Astrocyte (in vitro differentiated cells and primary cell): ENCODE data around the gene RYR2. TPM values are rescaled to one million over a fixed set of nuclear protein-coding genes. Genes with fewer than 3 reads are reported as not detected.

Source experiments
- DNase-seq: peaks from one replicate; pipeline ENCODE4 v3.0.0-alpha.2; 2010; ENCODE audit warnings: low read depth
- FAIRE-seq: peaks from 2 replicates; lab custom pipeline; 2011; peaks lifted over from hg19 to GRCh38; lab: Jason Lieb, UNC
- H2AFZ ChIP-seq: 2 replicates; pipeline ENCODE4 v1.6.0; 2012; ENCODE audit warnings: low read depth, low read length, inconsistent platforms
- H3K27ac ChIP-seq: 2 replicates; pipeline ENCODE4 v1.5.1; 2011; ENCODE audit warnings: low read depth, low read length, inconsistent platforms
- H3K27me3 ChIP-seq: 2 replicates; pipeline ENCODE4 v1.6.0; 2011; ENCODE audit warnings: low read length, inconsistent platforms; ENCODE audit not compliant: insufficient read depth
- H3K36me3 ChIP-seq: 2 replicates; pipeline ENCODE4 v1.5.1; 2011; ENCODE audit warnings: low read length, inconsistent platforms; ENCODE audit not compliant: insufficient read depth
- H3K4me1 ChIP-seq: 2 replicates; pipeline ENCODE4 v1.5.1; 2011; ENCODE audit warnings: low read length, inconsistent platforms; ENCODE audit not compliant: insufficient read depth
- H3K4me2 ChIP-seq: 2 replicates; pipeline ENCODE4 v1.6.0; 2012; ENCODE audit warnings: low read length, inconsistent platforms
- H3K4me3 ChIP-seq: 2 replicates; pipeline ENCODE4 v1.5.1; 2011; ENCODE audit warnings: low read depth, mild to moderate bottlenecking, low read length, inconsistent platforms; ENCODE audit not compliant: insufficient read depth
- H3K79me2 ChIP-seq: 2 replicates; pipeline ENCODE4 v1.6.0; 2012; ENCODE audit warnings: mild to moderate bottlenecking, low read length, inconsistent platforms; ENCODE audit not compliant: insufficient read depth
- H3K9ac ChIP-seq: 2 replicates; pipeline ENCODE4 v1.6.0; 2012; ENCODE audit warnings: mild to moderate bottlenecking, low read length, inconsistent platforms
- H3K9me3 ChIP-seq: 2 replicates; pipeline ENCODE4 v1.5.1; 2012; ENCODE audit warnings: low read depth, mild to moderate bottlenecking, low read length, inconsistent platforms; ENCODE audit not compliant: insufficient read depth
- H4K20me1 ChIP-seq: 2 replicates; pipeline ENCODE4 v1.6.0; 2012; ENCODE audit warnings: low read length, inconsistent platforms; ENCODE audit not compliant: insufficient read depth
- H3K27ac Mint-ChIP-seq: one replicate; pipeline ENCODE4 v1.8.0; 2021; ENCODE audit warnings: mild to moderate bottlenecking, mixed read lengths; ENCODE audit not compliant: unreplicated experiment
- H3K27me3 Mint-ChIP-seq: one replicate; pipeline ENCODE4 v1.8.0; 2021; ENCODE audit warnings: low read depth, mixed read lengths; ENCODE audit not compliant: unreplicated experiment
- H3K36me3 Mint-ChIP-seq: one replicate; pipeline ENCODE4 v1.8.0; 2021; ENCODE audit warnings: low read depth, mixed read lengths; ENCODE audit not compliant: unreplicated experiment
- H3K4me1 Mint-ChIP-seq: one replicate; pipeline ENCODE4 v1.8.0; 2021; ENCODE audit warnings: low read depth, mixed read lengths; ENCODE audit not compliant: unreplicated experiment
- H3K4me3 Mint-ChIP-seq: one replicate; pipeline ENCODE4 v1.8.0; 2021; ENCODE audit warnings: mild to moderate bottlenecking, moderate library complexity, mixed read lengths; ENCODE audit not compliant: unreplicated experiment
- H3K9me3 Mint-ChIP-seq: one replicate; pipeline ENCODE4 v1.8.0; 2021; ENCODE audit warnings: mild to moderate bottlenecking, mixed read lengths; ENCODE audit not compliant: unreplicated experiment
- EZH2 ChIP-seq: IDR thresholded peaks from 2 replicates; pipeline ENCODE4 v1.6.1; 2012; ENCODE audit warnings: mild to moderate bottlenecking, low read length, inconsistent platforms; ENCODE audit not compliant: insufficient read depth
- total RNA-seq: library from RNA; stranded (reverse); gene quantifications from 2 replicates; pipeline ENCODE4 v1.2.1, GENCODE V29; 2021
- TF ChIP-seq, protein P1 (sequence below): IDR thresholded peaks from 2 replicates; pipeline ENCODE4 v1.5.1; 2011; ENCODE audit warnings: low read depth, mild to moderate bottlenecking, inconsistent platforms, low read length, moderate library complexity; ENCODE audit not compliant: insufficient read depth

Gene RYR2
- total RNA-seq, 1 donor from 2014 or later, result 0.30 TPM

GRCh38 chr1:237229333-237229732, 187.3 kb downstream of the RYR2 start:
- Histone ChIP-seq H3K9ac (no peak overlapping the region), H3K4me3 (no peak overlapping the region), H3K9me3 (no peaks in the 10 kb centered on the region), H4K20me1 (no peaks in the 10 kb centered on the region), H2AFZ (no peak overlapping the region), H3K36me3 (no peaks in the 10 kb centered on the region), H3K4me2 (no peak overlapping the region), H3K79me2 (no peaks in the 10 kb centered on the region), H3K4me1 (no peaks in the 10 kb centered on the region), H3K27ac (no peak overlapping the region), H3K27me3 (no peaks in the 10 kb centered on the region)
- no peak overlapping the region for H3K4me3 Mint-ChIP-seq
- FAIRE-seq, result no peak
- DNase-seq, result no peak
- no peak overlapping the region for H3K27ac Mint-ChIP-seq
- peaks cover 2% of the 10 kb centered on the region for H3K27me3 Mint-ChIP-seq
- no peak for TF ChIP-seq EZH2
- TF ChIP-seq, protein P1, sequence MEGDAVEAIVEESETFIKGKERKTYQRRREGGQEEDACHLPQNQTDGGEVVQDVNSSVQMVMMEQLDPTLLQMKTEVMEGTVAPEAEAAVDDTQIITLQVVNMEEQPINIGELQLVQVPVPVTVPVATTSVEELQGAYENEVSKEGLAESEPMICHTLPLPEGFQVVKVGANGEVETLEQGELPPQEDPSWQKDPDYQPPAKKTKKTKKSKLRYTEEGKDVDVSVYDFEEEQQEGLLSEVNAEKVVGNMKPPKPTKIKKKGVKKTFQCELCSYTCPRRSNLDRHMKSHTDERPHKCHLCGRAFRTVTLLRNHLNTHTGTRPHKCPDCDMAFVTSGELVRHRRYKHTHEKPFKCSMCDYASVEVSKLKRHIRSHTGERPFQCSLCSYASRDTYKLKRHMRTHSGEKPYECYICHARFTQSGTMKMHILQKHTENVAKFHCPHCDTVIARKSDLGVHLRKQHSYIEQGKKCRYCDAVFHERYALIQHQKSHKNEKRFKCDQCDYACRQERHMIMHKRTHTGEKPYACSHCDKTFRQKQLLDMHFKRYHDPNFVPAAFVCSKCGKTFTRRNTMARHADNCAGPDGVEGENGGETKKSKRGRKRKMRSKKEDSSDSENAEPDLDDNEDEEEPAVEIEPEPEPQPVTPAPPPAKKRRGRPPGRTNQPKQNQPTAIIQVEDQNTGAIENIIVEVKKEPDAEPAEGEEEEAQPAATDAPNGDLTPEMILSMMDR, result no peak
- H3K9me3 Mint-ChIP-seq, result no peaks in the 10 kb centered on the region
- H3K36me3 Mint-ChIP-seq, result no peaks in the 10 kb centered on the region
- no peaks in the 10 kb centered on the region for H3K4me1 Mint-ChIP-seq

DNA sequence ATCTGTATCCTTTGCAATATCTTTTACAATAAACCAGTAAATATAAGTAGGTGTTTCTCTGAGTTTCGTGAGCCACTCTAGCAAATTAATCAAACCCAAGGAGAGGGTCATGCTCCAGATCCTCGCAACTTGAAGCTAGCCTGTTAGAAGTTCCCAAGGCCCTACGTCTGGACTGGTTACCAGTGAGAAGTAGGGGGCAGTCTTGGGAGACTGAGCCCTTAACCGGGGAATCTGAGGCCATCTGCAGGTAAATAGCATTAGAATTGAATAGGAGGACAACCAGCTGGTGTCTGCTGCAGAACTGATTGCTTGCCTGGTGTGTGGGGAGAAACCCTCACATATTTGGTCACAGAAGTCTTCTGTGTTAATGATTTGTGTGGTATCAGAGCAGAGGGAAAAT, 190.5 kb downstream of the RYR2 start:
- Histone ChIP-seq H3K27ac (no peak overlapping the region), H3K27me3 (no peaks in the 10 kb centered on the region), H3K4me1 (no peaks in the 10 kb centered on the region), H3K36me3 (no peaks in the 10 kb centered on the region), H3K4me2 (no peak overlapping the region), H2AFZ (no peak overlapping the region), H3K4me3 (no peak overlapping the region), H3K9ac (no peak overlapping the region), H3K79me2 (no peaks in the 10 kb centered on the region), H4K20me1 (no peaks in the 10 kb centered on the region), H3K9me3 (no peaks in the 10 kb centered on the region)
- Mint-ChIP-seq H3K27me3 (peaks cover 2% of the 10 kb centered on the region), H3K4me3 (no peak overlapping the region), H3K36me3 (no peaks in the 10 kb centered on the region), H3K9me3 (no peaks in the 10 kb centered on the region), H3K27ac (no peak overlapping the region), H3K4me1 (no peaks in the 10 kb centered on the region)
- FAIRE-seq (no peak), DNase-seq (no peak)
- no peak for TF ChIP-seq EZH2
- TF ChIP-seq, protein P1, result no peak

DNA sequence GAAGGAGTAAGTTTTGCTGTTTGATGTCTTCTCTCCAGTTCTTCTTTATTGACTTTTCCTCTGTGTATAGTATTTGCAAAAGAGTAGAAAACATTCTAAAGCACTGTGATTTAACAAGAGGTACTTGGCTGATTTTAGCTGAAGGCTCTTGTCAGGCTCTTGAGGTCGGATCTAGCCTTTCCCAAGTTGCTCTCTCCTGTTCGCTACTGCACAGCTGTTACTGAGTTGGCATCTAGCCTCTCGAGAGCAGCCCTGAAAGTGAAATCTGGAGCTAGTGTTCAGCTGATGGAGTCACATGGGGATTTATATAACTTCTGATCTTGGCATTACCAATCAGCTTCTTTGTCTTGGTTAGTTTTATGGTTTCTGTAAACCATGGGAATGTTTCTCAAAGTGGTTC, 193.1 kb downstream of the RYR2 start:
- no peaks in the 10 kb centered on the region for H3K36me3 Mint-ChIP-seq
- H3K4me3 Mint-ChIP-seq, result no peak overlapping the region
- H3K27me3 ChIP-seq, result no peaks in the 10 kb centered on the region
- H3K4me2 ChIP-seq, result no peak overlapping the region
- FAIRE-seq (no peak), DNase-seq (no peak)
- H3K4me1 ChIP-seq, result no peaks in the 10 kb centered on the region
- no peak overlapping the region for H3K27ac Mint-ChIP-seq
- peaks cover 2% of the 10 kb centered on the region for H3K27me3 Mint-ChIP-seq
- H4K20me1 ChIP-seq, result no peaks in the 10 kb centered on the region
- no peak overlapping the region for H3K27ac ChIP-seq
- no peaks in the 10 kb centered on the region for H3K79me2 ChIP-seq
- no peak for TF ChIP-seq EZH2
- TF ChIP-seq, protein P1, result no peak
- no peaks in the 10 kb centered on the region for H3K36me3 ChIP-seq
- H3K4me1 Mint-ChIP-seq, result no peaks in the 10 kb centered on the region
- no peak overlapping the region for H2AFZ ChIP-seq
- H3K4me3 ChIP-seq, result no peak overlapping the region
- no peaks in the 10 kb centered on the region for H3K9me3 ChIP-seq
- H3K9ac ChIP-seq, result no peak overlapping the region
- H3K9me3 Mint-ChIP-seq, result peaks cover 1% of the 10 kb centered on the region
